HG03469 (cell line): Measurements from ENCODE around the gene VSTM2L.
A peak's percentile ranks its signal among the peaks of the same experiment; 100 is the strongest.

Experiments
- ATAC-seq: cut with Tn5 transposase; IDR thresholded peaks from one replicate; pipeline ENCODE4 v1.9.1; 2021; ENCODE audit warnings: mild to moderate bottlenecking, moderate library complexity, moderate number of reproducible peaks; ENCODE audit not compliant: unreplicated experiment

Gene VSTM2L

GRCh38 chr20:37917461-37917860 lies 14.5 kb downstream of the VSTM2L start:
- ATAC-seq: no peak

DNA sequence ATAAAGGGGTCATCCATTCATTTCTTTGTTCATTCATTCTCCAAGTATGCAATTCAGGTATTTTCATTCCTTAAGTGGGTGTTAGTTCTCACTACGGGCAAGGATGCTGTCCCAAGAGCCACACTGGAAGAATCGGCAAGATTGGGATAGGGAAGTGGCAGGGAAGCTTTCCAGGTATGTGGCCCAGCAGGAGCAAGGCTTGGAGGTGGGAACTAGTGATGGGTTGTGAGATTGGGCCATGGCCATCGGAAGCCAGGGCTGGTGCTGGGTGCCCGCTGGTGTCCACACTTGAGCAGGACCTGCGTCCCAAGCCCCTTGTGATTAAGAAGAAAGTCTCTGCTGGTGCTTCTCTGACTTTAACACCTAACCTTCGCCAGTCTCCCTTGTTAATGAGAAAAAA lies 15.1 kb downstream of the VSTM2L start:
- ATAC-seq: no peak

- no peak for ATAC-seq
Observed at GRCh38 chr20:37919389-37920040, 16.6 kb downstream of the VSTM2L start.

- no peak for ATAC-seq
Observed at GRCh38 chr20:37920270-37920669, 17.3 kb downstream of the VSTM2L start.

- ATAC-seq: no peak
Observed at GRCh38 chr20:37920679-37921322, 17.9 kb downstream of the VSTM2L start.

DNA sequence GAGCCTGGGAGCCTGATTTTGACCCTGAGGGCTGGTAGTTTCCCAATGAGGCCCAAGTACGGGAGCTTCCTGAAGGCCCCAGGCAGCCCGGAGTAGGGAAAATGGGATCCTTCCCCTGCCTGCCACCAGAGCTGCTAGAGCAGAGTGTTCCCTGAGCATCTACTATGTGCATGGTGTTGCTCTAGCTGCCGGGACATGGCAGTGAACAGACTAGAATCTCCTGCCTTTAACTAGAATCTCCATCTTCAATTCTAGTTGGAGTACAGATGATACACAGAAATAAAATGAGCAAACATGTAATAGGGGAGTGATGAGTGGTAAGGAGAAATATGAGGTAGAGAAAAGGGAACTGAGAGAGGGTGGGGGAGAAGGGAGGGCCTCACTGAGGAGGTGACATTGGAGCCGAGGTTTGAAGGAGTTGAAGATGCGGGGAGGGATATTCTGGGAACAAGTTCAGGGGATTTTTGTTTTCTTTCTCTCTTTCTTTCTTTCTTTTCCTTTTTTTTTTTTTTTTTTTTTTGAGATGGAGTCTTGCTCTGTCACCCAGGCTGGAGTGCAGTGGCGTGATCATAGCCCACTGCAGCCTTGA lies 18.5 kb downstream of the VSTM2L start:
- no peak for ATAC-seq

DNA sequence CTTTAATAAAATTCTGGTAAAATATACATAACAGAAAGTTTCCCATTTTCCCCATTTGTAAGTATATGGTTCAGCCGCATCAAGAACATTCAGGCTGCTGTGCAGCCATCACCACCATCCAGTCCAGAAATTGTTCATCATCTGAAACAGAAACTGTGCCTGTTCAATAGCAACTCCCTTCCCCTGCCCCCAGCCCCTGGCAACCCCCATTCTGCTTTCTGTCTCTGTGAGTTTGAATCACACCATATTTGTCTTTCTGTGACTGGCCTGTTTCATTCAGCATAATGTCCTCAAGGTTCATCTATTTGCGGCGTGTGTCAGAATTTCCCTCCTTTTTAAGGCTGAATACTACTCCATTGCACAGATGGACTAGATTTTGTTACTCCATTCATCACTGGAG lies 19.1 kb downstream of the VSTM2L start:
- peak; percentile 48 for ATAC-seq

- no peak for ATAC-seq
Observed at GRCh38 chr20:37925265-37926165, 22.6 kb downstream of the VSTM2L start.

- ATAC-seq: no peak
Observed at GRCh38 chr20:37926612-37927011, 23.7 kb downstream of the VSTM2L start.

DNA sequence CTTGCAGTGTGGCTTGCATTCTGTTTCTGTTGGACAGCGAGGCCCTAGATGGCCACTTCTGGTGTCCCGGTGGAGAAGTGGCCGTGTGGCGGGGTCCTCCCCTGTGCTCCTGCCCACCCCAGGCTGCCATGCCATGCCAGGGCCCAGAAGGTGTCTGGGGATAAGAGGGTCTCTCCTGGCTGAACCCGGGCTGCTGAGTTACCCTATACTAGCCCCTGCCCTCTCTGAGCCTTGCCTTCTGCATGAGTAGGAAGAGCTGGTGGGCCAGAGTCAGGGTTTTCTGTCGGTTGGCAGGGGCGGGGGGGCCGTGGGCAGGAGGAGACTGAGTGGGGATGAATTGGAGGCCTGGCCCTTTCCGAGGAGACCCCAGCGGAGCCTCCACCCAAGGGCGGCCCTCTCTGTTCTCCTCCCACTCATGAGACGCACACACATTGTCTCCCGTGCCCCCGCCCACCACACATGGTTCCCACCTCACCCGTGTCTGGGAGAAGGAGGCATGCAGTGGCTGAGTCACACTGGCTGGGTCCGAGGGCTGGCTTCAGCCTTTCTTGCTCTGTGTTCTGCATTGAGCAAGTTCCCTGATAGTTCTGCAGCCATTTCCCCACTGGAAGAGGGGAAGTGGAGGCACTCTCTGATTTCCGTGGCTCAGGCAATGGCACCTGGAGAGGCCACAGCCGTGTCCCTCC lies 24.6 kb downstream of the VSTM2L start:
- no peak for ATAC-seq

- ATAC-seq: no peak
Observed at GRCh38 chr20:37928996-37929682, 26.2 kb downstream of the VSTM2L start.

DNA sequence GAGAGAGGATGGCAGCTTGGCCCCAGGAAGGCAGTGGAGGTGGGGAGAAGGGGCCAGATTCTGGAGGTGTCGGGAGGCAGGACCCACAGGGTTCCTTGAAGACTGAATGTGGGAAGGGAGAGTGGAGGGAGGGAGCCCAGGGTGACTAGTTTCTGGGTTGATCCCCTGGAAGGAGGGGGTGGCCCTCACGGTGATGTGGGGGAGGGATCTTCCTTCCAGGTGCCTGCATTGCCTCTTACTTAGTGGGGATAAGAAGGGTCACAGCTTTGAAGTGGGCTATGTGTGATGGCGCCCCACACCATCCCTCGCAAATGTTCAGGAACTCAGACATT lies 26.7 kb downstream of the VSTM2L start:
- no peak for ATAC-seq

DNA sequence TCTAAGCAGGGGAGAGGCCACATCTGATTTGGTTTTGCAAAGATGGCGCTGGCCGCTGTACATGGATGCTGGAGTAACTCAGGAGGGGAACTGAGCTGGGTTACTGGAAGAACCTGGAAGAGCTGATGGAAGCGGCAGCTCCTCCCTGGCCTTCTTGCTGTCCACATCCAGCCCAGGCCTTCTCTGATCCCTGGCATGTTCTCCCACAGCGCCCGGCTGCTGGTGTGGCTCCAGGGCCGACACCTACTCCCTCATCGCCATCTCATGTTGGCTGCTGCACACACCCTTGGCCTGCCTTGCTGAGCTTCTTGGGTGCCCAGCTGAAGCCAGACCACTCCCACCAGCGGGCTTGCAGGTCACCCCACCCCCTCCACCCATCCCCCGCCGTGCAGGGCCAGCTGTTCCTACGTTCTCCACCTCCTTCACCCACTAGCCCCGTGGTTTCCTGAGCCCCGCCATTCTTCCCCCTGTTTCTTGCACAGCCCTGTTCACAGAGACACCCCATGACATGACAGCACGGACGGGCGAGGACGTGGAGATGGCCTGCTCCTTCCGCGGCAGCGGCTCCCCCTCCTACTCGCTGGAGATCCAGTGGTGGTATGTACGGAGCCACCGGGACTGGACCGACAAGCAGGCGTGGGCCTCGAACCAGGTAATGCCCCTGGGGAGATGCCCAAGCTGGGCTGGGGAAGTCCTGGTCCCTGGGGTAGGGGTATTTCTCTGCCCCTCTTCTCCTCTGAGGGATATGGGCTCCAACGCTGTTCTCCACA lies 28.4 kb downstream of the VSTM2L start:
- no peak for ATAC-seq

GRCh38 chr20:37932074-37932473 lies 29.1 kb downstream of the VSTM2L start:
- ATAC-seq: no peak

DNA sequence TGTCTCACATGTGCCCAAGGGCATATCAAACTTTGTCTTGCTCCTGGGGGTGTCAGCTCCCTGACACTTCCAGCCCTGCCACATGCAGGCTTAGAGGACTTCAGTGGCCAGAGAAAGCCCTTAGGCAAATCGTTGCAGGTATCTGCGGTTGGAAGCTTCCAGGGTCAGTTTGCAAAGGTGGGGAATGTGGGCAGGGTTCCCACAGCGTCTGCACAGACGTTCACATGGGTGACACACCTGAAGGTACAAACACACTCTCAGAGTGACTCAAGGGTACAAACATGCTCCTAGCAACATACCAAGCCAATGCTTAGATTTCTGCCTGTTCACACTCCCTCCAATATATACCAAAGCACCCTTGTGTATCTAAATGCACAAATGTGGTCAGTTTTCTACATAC lies 30.0 kb downstream of the VSTM2L start:
- no peak for ATAC-seq

GRCh38 chr20:37933786-37934633 lies 31.1 kb downstream of the VSTM2L start:
- no peak for ATAC-seq

DNA sequence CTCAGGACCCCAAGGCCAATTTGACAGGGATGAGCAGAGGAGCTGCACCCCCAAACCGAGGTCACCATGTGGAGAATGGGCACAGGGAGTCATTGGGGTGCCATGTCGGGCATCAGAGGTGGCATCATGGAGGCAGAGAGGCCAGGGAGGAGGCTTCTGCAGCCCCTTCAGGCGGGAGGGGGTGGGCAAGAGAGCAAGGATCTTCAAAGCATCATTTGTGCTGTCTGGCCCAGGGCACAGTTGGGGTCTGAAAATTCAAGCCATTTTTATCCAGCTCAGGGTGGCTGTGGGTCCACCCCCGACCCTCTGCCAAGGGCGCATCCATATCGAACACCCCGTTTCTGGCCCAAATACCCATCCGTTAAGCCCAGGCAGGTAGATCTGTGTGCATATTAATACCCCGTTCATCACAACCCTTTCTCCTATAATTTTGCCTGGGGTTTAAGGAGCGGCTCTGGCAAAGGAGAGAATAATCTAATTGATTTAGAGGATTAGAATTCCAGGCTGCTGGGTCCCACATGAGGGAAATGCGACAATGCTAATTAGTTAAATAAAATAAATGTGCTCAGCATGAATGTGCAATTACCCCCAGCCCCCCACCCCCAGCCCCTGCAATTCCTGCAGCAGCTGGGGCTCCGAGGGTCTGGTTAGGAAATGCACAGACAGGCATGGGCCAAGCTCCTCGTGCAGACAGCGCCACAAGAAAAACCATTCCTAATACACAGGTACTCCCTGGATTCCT lies 31.9 kb downstream of the VSTM2L start:
- no peak for ATAC-seq

- ATAC-seq: no peak
Observed at GRCh38 chr20:37935435-37935834, 32.5 kb downstream of the VSTM2L start.
